K562 (cell line): Measurements from ENCODE around the gene PGM5.

Experiments
- CTCF ChIP-seq, 3 experiments: IDR thresholded peaks in 2 of 3; conservative IDR thresholded peaks in 1 of 3; 2 replicates each; pipeline ENCODE4 v1.5.1; 2011 to 2012; ENCODE audit warnings: low read length in 3 of 3, mild to moderate bottlenecking in 3 of 3, control low read depth in 2 of 3, improper control_type of control experiment in 1 of 3, inconsistent platforms in 1 of 3, low read depth in 1 of 3, mixed read lengths in 1 of 3, moderate library complexity in 1 of 3; ENCODE audit not compliant: insufficient read depth in 2 of 3
- ELF1 ChIP-seq: fragments of 200-800 bp; sonication (Bioruptor generic); IDR thresholded peaks from 2 replicates; pipeline ENCODE4 v1.6.1; 2016; ENCODE audit warnings: missing genetic modification characterization, missing compliant biosample characterization
- GABPA ChIP-seq: fragments of 200-800 bp; sonication (Bioruptor generic); conservative IDR thresholded peaks from 2 replicates; pipeline ENCODE4 v1.6.1; 2016; ENCODE audit warnings: low read depth, missing genetic modification characterization, missing compliant biosample characterization
- NR2C1 ChIP-seq, 2 experiments: fragments of 450-650 bp; IDR thresholded peaks; 2 replicates each; pipeline ENCODE4 v1.6.1; 2017; ENCODE audit warnings: mild to moderate bottlenecking in 2 of 2, antibody characterized with exemption in 1 of 2, inconsistent platforms in 1 of 2, missing compliant biosample characterization in 1 of 2, missing genetic modification characterization in 1 of 2
- PCBP2 ChIP-seq: fragments of 200-400 bp; formaldehyde crosslinking; IDR thresholded peaks from 2 replicates; pipeline ENCODE4 v1.6.1; 2018; ENCODE audit warnings: low read length, low read depth, mild to moderate bottlenecking, moderate library complexity; ENCODE audit not compliant: poor library complexity, severe bottlenecking
- STAG1 ChIP-seq: sonication (generic); formaldehyde crosslinking; IDR thresholded peaks from 2 replicates; pipeline ENCODE4 v1.5.0; 2020; ENCODE audit warnings: missing genetic modification reagents, borderline replicate concordance
- ZNF707 ChIP-seq: fragments of 250-450 bp; sonication (Bioruptor Pico); conservative IDR thresholded peaks from 2 replicates; pipeline ENCODE4 v1.8.0; 2022; ENCODE audit warnings: inconsistent platforms, mild to moderate bottlenecking, moderate library complexity
- TF ChIP-seq, protein P1 (sequence below), 2 experiments: fragments of 450-650 bp; formaldehyde crosslinking in 1 of 2; IDR thresholded peaks; 2 replicates each; pipeline versions ENCODE4 v1.4.0 to v1.6.1; 2014 to 2020; ENCODE audit warnings: mild to moderate bottlenecking in 2 of 2, borderline replicate concordance in 1 of 2, low read depth in 1 of 2

DNA sequence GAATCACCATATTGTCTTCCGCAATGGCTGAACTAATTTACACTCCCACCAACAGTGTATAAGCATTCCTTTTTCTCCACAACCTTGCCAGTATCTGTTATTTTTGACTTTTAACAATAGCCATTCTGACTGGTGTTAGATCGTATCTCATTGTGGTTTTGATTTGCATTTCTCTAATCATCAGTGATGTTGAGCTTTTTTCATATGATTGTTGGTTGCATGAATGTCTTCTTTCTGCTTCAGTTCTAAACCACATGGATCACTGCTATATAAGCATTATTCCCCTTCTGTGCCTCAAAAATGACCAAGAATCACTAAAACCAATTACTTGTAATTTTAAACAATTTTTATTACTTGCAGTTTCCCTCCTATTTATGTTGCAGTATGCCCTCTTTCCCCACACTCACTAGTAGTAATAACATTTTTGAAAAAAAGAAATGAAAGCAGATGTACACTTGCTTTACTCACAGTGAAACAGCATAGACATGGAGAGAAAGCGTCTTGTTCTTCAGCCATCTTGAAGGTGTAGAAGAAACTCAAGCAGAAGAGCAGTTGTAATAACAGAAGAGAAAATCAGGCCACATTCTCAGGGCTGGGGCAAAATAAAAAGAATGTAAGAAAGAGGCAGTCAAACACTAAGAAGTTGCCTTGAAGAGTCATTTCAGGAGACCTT is 188.8 kb downstream of the PGM5 start:
- no peak for TF ChIP-seq STAG1
- TF ChIP-seq ZNF707 (CRISPR knock-in tag): no peak
- no peak for TF ChIP-seq GABPA (tag)
- no peak for TF ChIP-seq PCBP2
- TF ChIP-seq ELF1 (tag): no peak
- TF ChIP-seq, protein P1, sequence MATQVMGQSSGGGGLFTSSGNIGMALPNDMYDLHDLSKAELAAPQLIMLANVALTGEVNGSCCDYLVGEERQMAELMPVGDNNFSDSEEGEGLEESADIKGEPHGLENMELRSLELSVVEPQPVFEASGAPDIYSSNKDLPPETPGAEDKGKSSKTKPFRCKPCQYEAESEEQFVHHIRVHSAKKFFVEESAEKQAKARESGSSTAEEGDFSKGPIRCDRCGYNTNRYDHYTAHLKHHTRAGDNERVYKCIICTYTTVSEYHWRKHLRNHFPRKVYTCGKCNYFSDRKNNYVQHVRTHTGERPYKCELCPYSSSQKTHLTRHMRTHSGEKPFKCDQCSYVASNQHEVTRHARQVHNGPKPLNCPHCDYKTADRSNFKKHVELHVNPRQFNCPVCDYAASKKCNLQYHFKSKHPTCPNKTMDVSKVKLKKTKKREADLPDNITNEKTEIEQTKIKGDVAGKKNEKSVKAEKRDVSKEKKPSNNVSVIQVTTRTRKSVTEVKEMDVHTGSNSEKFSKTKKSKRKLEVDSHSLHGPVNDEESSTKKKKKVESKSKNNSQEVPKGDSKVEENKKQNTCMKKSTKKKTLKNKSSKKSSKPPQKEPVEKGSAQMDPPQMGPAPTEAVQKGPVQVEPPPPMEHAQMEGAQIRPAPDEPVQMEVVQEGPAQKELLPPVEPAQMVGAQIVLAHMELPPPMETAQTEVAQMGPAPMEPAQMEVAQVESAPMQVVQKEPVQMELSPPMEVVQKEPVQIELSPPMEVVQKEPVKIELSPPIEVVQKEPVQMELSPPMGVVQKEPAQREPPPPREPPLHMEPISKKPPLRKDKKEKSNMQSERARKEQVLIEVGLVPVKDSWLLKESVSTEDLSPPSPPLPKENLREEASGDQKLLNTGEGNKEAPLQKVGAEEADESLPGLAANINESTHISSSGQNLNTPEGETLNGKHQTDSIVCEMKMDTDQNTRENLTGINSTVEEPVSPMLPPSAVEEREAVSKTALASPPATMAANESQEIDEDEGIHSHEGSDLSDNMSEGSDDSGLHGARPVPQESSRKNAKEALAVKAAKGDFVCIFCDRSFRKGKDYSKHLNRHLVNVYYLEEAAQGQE (IDR thresholded peaks at IDR 0.05; ENCODE audit: borderline replicate concordance): no peak
- TF ChIP-seq, protein P1 (CRISPR knock-in tag; IDR thresholded peaks at IDR 0.05; ENCODE audit: low read depth): no peak
- TF ChIP-seq NR2C1 (IDR thresholded peaks at IDR 0.05): no peak
- TF ChIP-seq NR2C1 (tag; IDR thresholded peaks at IDR 0.05): no peak
- no peak for TF ChIP-seq CTCF (IDR thresholded peaks at IDR 0.05 in 2 of 3, conservative IDR thresholded peaks at IDR 0.05 in 1 of 3; ENCODE audit: insufficient read depth in 2 of 3, low read depth in 1 of 3, low read length in 3 of 3)
